Activated CD8-positive, alpha-beta memory T cell treated with anti-CD3 and anti-CD28 coated beads, Interleukin-2, amount 50 U/mL, for 1 hour (primary cell): ENCODE measurements around the gene SMARCA2.
A peak's percentile ranks its signal among the peaks of the same experiment; 100 is the strongest.

Experiments
- DNase-seq: peaks from one replicate; pipeline ENCODE4 v3.0.0-alpha.2; 2020; ENCODE audit errors: extremely low read depth

SMARCA2 gene

GRCh38 chr9:2014696-2015580 lies at the start of gene SMARCA2:
SMARCA2 (plus strand) TSS chr9:2015347; CDS start chr9:2029023, 13,676 bp downstream.
- peak; percentile 92 for DNase-seq

GRCh38 chr9:1966725-1967366 lies 48.3 kb upstream of the SMARCA2 start:
- DNase-seq = no peak

DNA sequence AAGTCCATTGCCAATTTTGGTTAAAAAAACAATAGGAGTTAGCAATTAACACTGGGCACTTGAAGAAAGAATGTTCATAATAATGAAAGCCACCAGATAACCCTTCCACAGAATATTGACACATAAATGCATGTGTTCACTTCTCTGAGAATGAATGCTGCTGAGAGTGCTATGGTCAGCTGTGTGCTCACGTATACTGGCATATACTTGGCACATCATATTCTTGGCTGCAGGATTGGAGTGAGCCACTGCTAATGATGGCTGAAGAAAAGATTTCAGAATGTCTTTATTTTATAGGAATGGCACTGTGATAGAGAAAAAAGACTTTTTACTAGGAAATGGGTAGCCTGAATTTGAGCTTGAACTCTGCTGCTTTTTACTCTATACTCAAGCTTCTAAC lies 46.0 kb upstream of the SMARCA2 start:
- DNase-seq = no peak

DNA sequence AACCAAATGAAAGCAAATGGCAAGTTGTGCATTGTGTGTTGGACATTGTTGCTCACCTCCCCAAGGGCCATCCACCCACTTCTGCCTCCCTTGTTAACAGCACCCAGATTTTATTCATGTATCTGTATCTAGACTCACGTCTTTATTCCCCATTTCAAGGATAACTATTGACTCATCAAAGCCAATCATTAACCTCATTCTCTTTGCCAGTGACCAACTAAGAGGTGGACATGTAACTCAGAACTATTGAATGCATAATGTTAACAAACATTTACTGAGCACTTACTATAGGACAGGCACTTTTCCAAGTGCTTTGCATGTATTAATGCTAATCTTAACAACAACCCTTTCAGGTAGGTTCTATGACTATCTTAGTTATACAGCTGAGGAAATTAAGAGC lies 45.2 kb upstream of the SMARCA2 start:
- DNase-seq = no peak

DNA sequence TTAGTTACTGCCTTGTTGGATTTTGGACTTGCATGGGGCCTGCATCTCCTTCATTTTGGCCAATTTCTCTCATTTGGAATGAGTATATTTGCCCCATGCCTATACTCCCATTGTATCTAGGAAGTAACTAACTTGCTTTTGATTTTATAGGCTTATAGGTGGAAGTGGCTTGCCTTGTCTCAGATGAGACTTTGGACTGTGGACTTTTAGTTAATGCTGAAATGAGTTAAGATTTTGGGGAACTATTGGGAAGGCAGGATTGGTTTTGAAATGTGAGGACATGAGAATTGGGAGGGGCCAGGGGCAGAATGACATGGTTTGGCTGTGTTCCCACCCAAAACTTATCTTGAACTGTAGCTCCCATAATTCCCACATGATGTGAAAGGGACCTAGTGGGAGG lies 42.5 kb upstream of the SMARCA2 start:
- DNase-seq = no peak

DNA sequence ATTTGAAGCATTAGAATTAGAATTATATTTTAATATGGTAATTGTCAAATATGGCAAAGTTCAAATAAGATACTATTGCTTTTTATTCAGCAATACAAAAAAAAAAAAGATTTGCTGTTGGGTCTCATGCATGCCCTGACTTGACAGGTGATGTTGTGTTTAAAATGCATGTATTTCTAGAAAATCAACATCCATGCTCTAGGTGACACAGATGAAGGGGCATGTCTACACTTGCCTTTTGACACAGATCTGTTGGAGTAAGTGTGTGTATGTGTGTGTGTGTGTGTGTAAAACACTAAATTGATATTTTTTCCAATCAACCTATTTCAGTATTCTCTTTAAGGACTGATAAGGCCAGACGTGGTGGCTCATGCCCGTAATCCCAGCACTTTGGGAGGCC lies 38.1 kb upstream of the SMARCA2 start:
- DNase-seq = no peak

DNA sequence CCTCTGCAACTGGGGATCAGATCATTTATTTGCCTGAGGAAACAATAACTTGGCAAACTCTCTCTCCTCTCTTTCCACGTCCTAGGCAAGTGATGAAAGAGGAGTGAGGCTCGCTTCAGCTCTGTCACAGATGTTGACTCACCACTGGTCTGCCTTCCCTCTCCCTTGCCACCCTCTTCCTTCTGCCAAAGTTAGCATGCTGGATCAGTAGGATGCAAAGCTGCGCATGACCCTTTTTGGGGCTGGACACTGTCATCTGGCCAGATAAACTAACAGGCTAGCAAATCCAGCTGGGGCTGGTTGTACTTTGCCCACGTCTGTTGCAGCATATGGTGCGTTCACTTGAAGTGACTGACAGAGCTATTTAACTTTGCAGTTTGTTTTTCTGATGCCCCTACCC lies 36.2 kb upstream of the SMARCA2 start:
- no peak for DNase-seq

GRCh38 chr9:1979741-1980367 lies 35.3 kb upstream of the SMARCA2 start:
- DNase-seq = no peak

GRCh38 chr9:1980387-1980786 lies 34.8 kb upstream of the SMARCA2 start:
- DNase-seq = no peak

- DNase-seq = no peak
Observed at GRCh38 chr9:1982074-1982473, 33.1 kb upstream of the SMARCA2 start.

- DNase-seq = no peak
Observed at GRCh38 chr9:1986341-1986740, 28.8 kb upstream of the SMARCA2 start.

DNA sequence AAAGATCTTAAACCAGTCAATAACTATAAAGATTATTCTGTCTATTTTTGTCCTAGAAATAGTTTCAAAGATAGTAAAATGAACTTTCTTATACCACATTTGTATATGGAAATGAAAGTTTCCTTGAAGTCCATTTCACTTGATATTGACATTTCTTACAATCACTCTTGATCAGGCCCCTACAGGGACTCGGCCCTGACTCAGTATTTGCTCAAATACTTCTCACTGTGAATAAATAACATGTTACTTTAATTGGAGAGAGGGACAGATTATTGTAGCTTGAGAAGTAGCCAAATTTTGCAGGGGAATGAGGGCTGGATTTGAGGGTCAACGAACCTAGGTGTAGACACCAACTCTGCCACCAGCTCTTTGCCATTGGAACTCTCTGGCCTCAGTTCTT lies 25.6 kb upstream of the SMARCA2 start:
- no peak for DNase-seq

- no peak for DNase-seq
Observed at GRCh38 chr9:1994180-1994579, 21.0 kb upstream of the SMARCA2 start.

DNA sequence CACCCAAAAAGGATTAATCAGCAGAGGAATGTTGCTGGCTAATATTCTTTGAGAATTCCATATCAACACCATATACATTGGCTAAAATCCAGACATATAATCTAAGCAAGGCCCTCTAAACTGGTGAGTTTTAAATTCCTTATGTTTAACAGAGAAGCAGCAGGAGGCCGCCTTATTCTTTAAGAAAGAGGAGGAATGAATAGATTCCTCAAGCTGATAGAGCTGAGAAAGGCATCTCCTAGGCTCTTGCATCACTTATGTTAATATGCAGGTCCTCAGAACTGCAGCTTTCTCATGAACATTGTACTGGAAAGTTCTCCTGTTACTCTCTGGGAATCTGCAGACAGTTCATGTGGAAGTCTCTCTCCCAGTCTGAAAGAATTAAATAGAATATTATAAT lies 20.1 kb upstream of the SMARCA2 start:
- DNase-seq = no peak

GRCh38 chr9:1996156-1996555 lies 19.0 kb upstream of the SMARCA2 start:
- no peak for DNase-seq

- no peak for DNase-seq
Observed at GRCh38 chr9:1997646-1998045, 17.5 kb upstream of the SMARCA2 start.

DNA sequence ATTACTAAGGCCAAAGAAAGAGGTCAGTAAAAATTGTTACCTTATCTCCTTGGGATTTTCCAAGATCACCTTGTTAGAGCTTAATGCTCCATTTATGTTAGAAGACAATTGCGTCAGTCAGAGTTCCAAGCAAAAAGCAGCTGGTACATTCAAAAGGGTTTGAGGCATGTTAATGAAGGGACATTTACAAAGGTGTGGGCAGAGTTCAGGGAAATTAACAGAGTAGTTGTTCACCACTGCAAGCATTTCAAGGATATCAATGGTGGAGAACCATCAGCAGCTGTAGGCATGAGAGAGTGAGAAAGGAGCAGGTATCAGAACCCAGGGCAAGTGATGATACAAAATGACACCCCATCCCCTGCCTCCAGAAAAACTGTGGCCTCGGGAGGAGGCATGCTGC lies 17.0 kb upstream of the SMARCA2 start:
- no peak for DNase-seq

- DNase-seq = no peak
Observed at GRCh38 chr9:2000314-2000713, 14.8 kb upstream of the SMARCA2 start.

DNA sequence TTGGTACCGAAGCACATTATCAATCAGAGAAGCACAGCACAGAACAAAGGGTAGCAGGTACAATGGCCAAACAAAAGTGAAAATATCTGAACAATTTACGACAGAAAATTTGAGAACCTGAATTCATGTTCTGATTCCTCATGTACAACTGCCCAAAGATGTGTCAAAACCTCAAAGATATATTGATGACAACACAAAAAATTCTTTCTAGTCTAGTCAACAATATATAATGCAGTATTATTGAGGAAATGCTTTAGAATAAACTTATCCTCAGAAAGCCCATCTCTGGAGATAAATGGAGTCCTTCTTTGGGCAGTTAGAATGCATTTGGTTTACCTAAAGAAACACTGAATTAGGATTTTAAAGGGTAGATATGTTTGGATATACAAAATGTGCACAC lies 6.8 kb upstream of the SMARCA2 start:
- no peak for DNase-seq

DNA sequence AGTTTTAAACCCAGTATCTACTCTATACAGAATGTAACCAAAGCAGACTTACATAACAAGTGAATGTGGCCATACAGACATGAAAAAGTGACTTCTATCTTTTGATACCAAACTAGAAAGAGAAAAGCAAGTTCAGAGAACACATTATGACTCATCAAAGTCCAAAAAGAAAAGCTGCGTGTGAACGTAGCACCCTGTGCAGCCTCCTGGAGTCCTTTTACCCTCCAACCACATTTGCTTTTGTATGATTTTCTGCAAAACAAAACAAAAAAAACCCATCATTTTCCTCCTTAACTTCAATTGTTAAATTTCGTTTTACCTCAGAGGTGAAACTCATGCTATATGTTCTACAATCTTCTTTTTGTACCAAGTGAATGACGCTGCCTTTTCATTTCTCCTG lies 2.8 kb upstream of the SMARCA2 start:
- DNase-seq = no peak

GRCh38 chr9:2013743-2014475 lies 1.2 kb upstream of the SMARCA2 start:
- no peak for DNase-seq
